ENCODE results near the gene KAT7.

KAT7 gene

DNA sequence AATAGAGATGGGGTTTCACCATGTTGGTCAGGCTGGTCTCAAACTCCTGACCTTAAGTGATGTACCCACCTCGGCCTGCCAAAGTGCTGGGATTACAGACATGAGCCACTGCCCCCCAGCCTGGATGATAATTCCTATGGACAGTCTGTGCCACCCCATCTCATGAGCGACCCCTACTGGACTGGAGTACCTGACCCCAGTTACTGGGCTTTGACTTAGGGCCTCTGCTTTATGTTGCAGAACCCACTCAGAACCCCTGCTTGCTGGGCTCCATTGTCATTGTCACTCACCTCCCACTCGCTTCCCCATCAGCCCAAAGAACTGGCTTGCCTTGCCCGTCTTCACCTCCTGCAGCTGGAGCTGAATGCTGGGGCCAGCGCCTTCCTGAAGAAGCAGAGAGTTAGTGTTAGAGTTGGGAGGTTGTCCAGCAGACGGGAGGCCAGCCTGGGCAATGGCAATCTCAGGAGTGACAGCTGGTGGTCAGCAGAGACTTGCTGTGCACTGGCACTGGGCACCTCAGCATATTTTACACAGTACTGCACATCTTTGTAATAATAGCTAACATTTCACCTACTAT lies 55.4 kb downstream of the KAT7 start:
- DNase-seq, result no peak

DNA sequence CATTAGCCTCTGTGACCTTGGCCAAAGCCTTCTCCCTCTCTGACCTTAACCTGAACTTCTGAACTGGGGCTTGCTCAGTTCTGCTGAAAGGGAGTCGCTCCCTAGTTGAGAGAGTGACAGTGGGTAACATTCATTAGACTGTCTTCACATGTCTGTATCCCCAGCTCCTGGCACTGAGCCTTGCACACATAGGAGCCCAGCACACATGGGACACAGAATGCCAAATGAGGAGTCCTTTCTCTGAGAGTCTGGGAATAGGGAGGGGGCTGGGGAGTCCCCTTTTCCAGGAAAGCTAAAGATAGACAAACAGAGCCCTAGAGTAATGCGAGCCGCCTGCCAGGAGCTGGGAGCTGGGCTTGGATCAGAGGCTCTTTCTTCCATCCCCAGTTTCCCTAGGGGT lies 56.8 kb downstream of the KAT7 start:
- no peak for DNase-seq

DNA sequence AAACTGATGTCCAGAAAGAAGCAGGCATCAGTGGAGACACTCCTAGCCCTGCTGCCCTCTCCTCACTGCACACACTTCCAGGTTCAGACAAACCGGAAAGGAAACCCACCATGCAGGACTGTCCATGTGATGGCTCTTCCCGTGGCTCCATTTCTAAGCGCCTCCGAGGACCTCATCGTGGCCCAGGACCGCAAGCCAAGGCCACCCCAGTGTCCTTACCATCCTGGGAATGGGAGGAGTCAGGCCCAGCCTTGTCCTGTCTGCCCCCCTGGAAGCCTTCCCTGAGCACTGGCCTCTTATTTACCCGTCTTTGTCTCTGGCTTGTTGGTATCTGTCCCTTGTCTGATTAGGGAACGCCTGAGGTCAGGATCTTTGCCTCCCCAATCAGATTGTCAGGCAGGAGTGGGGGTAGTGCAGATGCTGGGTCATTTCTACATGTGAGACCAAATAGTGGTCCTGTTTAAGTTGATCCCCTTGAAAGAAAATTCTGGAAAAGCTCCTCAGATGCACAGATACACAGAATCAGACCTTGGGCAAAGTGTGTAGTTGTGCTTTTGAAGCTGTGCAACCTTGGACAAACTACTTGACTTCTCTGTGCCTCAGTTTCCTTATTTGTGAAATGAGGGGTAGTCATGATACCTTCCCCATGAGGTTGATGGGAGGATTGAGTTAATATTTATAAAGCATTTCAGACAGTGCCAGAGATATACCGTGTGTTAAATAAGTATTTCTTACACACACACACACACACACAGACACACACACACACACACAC lies 58.6 kb downstream of the KAT7 start:
- no peak for DNase-seq

DNA sequence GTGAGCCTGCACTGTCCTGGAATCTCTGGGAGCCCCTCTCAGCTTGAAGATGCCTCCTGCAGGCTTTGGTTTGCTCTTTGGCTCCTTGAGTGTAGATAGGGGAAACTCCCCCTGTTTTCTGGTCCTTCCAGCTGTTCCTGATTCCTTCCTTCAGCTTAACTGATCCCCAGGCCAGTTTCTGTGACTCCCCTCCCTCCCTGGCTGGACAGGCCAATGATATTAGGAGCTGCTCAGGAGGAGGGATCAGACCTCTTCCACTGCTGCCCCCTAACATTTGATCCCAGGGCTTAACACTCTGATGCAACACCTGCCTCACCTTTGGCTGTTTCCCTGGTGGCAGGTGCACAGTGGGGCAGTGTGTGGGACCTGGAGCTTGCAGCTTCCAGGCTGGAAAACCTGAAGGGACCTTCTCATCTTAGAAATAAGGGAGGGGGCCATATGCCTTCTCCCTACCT lies 59.6 kb downstream of the KAT7 start, which contains the start of gene TAC4:
TAC4 (minus strand) TSS at position 51 of the 455 bp plus-strand sequence. CDS start 52 bp downstream, outside the sequence.
- DNase-seq, result no peak

DNA sequence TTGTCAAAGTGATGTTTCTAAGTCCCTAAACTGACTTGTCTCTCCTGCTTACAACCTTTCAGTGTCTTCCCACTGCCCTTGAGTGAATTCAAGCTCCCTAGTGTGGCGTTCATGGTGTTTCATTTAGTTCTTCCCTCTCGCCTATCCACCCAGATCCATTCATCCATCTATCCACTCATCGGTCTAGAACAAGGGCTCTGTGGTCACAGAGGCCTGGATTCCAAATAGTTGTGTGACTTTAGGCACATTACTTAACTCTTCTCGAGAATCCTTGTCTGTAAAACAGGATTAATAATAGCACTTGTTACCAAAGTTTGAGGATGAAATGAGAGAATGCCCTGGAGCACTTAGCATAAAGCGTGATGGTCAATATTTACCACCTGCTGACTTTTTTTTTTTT lies 60.3 kb downstream of the KAT7 start:
- no peak for DNase-seq

DNA sequence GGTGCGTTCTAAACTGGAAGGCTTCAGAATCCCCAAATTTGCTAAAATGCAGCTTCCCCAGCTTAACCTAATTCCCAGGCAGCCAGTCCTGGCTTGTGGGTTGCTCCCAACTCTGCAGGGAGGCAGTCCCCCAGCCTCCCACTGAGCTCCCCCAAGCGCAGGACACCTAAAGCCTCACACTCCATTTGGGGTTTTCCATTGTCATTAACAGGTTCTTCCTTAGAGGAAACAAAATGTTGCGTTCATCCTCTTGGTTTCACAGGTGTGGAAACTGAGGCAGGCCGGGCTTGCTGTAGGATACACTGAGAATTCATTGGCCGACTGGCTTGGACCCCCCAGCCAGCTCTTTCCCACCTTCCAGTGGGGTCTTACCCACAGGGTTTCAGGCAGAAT lies 61.7 kb downstream of the KAT7 start:
- no peak for DNase-seq

DNA sequence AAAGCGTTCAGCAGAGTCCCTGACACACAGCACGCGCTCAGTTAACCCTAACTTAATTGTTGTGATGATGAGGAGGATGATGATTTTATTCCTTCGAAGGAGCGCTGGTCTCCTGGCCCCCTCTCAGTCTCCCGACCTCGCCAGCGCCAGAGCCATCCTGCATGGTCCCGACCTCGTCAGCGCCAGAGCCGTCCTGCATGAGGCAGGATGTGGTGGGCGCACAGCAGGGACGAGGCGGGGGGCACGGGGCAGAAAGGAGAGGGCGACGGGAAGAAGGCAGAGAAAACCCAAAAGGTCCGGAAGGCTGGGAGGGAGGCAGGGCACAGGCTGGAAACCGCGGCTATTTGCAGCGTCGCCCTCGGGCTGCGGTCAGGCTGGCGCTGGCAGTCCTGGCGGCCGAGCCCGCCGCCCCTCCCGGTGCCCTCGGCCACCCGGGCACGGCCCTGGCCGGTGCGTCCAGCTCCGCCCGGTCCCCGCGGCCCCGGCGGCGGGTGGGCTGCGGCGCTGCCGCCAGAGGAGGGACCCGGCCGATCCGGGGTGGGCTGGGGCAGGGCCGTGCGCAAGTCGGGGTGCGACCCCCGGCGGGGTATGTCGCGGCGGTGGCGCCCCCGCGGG lies 62.4 kb downstream of the KAT7 start:
- DNase-seq, result no peak

DNA sequence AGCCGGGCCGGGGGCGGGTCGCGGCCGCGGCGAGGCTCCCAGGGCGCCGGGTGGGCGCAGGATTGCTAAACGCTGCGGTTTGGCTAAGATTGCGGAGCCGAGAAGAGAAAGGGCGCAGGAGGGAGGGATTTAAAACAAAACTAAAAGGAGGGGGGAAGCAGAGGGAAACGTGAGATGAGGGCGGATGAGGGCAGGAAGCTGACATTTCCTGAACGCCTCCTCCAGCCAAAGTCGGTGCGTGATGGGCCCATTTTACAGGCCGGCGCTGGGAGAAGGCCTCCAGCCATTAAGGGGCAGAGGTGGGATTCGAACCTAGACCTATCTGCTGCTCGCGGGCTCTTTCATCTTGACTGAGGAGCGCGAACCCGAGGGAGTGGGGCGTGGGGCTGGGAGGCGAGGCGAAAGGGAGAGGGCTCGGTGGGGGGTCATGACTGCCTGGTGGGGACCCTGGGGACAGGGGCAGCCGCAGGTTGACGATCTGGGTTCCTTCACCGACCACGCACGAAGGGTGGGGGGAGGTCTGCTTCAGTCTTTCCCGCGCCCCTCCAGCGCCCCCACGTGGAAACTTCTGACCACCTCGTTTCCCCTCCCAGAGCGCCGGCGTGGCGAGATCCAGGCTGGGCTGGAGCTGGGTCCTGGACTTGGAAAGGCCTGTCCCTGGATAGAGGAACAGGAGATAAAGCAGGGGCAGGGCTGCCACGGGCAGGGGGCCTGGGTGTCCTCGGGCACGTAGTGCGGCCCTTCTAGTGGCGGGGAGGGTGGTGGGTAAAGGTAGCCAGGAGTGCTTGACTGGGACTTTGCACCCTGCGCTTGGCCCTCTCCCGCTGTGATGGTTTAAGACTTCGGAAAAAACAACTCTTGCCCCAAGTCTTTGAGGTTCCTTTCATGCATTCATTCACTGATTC lies 63.2 kb downstream of the KAT7 start:
- peak; percentile 40 for DNase-seq

DNA sequence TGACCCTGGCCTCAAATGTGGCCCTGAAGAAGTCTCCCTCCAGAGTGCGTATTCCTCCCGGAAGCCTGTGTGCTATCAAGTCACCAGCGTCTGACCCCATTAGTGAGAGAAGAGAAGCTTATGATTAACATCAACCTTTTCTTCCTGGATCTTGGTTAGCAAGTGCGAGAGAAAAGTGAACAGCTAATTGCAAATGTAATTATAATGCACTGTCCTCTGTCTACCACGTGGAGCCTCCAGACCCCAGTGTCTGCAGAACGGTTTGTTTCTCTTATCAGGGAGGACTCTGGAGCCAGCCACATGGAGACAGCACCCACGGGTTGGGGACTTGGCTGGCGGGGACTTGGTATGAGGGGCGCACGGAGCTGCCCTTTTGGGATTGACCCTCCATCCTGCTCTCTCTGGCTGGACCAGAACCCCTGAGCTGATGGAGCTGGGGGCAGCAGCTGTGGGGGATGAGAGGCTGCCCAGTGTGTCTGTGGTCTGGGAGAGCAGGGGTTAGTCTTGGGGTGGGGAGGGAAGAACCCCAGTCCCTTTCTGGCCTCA lies 65.1 kb downstream of the KAT7 start:
- no peak for DNase-seq

DNA sequence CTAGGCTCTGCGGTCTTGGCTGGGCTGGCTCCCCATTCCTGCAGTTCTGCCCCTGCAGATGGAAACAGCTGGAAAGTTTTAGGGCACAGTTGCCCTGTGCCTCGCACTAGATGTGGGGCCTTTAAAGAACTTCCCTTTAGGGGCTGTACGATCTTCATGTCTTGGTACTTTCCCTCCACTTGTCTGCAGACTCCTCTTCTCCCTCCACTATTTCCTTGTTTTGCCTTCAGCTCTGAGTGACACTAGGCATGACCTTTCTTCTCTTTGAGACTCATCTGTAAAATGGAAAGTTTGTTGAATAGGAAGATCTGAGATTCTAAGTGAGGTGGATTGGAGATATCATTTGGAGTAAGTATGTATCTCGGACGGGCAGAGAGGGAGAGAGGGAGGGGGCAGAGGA lies 65.6 kb downstream of the KAT7 start:
- DNase-seq, result no peak

DNA sequence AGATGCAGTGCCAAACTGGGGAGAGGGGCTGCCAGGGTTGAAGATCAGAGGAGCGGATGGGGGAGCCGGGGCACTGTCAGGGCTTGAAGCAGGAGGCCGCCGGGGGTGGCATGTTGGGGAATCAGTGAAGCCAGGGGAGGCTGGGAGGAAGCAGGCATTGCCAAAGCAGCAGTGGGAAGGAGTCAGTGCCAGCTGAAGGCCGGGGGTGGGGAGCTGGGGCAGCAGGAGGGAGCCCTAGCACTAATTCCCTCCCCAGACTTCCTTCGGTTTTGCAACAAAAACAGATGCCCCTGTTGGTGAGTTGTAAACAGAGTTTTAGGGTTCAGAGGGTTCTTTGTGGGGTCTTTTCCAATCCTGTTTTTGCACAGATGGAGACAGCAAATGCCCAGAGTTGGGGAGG lies 70.3 kb downstream of the KAT7 start:
- DNase-seq, result no peak

DNA sequence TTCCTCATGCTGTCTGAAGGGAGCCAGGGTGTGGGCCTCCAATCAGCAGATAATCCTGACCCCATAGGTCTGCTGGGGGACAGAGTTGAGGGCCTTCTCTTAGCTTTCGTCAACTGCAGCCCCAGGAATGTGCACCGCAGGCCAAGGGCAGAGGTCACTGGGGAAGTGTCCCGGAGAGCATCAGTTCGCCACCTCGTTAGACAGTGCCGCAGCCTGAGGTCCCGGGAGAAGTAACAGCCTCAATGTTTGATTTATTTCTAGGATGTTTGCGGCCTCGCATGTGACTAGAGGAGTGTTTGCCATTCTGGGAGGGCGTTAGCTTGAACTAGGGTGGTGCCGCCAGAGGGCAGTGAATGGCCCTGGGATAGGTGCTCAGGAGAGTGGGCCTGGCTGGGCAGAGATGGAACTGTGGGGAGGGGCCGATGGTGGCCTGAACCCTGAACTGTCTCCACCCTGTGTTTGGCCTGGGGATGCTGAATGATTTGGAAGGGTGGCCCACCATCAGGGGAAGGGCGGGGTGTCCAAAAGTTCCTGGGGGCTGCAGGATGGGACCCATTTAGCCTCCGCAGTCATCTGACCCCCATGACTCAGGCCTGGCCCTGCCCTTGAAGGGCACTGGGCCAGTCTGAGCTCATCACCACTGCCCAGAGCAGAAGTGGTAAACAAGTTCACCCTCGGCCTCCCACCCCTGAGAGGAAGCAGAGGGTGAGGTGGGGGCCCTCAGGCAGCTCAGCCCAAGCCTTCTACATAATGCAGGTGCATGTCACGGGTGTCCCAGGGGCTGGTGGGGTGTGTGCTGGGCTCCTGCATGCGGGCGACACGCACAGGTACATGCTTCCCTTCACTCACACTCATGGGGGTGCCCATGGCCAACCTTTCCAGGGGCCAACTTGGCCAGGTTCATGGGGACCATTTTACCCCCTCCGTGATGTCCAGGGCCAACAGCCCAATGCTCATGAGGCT lies 71.8 kb downstream of the KAT7 start:
- no peak for DNase-seq

DNA sequence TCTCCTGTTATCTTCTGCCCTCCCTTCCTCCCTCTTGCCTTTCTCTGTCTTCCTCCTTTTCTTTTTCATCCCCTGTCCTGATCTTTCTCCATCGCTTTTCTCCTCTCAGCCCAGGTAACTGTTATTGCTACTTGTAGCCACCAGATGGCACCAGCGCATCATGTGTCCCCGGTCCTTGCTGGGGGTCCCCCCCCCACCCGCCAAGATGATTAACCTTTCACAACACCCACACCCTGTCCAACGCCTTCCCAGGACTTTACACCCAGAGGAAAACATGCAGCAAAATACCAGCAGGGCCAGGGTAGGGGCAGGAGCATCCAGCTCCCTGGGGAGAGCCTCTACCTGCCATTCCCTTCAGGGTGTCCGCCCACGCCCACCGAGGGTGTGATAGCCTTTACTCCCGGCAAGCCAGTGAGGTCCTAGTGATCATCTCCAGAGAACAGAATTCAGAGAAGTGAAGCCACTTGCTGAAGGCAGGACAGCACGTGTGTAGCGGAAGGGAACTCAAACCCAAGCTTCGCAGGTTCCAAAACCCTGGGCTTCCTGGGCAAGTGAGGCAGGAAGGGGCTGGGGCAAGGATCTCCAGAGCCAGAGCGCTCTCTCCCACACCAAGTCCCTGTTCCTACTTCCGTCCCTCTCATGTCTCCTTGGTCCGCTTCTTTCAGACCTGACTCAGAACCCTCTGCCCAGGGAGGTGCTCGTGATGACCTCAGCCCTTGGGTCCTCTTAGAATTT lies 72.8 kb downstream of the KAT7 start:
- DNase-seq, result peak; percentile 66

DNA sequence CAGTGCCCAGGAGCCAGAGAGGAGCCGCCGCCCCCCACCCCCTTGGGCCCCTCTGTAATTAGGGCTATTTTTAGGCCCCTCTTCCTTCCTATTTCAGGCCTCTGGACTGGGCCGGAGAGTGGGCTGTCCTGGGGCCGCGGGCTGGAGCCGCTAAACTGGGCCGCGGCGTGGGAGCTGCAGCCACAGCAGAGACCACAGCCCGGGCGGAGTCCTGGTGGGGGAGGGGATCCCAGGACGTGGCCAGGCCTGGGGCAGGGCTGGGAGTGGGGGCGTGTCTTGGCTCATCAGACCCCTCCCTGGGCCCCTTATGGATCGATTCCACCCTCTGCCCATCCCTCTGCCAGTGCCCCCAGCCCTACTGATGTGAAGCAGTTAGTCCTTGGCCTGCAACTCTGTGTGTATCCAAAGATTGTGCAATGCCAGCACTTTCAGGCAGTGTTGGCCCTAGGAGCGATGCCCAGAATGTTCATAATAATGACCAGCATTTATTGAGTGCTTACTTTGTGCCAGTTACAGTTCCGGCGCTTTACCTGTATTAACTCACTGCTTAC lies 74.4 kb downstream of the KAT7 start:
- no peak for DNase-seq

DNA sequence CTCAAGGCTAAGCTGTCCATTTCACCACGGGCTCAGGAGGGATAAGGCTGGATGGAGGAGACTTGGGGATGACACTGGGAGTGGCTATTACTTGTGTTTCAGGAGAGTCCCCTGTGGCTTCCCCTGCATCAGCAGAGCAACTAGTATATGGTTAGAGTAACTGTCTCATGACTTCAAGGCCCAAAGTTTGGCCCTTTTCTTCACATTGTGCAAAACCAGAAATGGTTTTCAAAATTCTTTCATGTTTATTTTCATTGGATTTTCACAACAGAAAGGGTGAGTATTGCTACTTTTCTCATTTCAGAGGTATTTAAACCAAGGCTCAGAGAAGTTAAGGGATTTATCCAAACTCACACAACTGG lies 77.5 kb downstream of the KAT7 start:
- no peak for DNase-seq

DNA sequence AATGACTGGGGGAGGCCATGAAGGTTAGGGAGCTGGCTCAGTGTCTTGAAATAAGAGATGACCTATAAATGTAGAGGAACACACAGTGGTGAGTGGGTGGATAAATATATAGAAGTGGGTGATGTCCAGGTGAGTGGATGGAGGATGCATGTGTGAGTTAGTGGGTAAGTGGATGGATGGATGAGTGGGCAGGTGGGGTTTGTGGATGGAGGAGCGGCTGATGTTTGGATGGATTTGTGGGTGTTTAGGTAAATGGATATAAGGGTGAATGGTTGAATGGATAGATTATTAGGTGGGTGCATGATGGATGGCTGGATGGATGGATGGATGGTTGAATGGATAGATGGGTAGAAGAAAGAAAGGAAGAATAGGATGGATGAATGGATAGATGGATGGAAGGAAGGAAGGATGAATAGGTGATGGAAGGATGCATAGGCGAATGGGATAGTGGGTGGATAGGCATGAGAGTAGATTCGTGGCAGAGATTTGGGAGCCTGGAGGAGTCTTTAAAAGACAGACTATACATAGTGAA lies 78.5 kb downstream of the KAT7 start:
- no peak for DNase-seq

DNA sequence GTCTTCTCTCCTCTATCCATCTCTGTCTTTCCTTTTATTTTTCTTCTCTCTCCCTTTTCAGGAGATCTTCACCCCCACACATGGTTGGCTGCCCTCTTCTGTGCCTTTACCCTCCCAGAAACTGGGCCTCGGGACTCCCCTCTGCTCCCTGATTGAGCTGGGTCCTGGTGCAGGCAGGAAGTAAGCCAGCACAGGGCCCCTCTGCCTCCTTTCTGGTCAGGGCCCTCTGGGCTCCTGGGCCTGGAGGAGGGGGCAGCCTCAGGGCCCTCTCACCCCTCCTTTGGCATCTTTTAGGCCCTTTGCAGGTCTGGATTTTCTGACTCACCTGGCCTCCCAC lies 80.5 kb downstream of the KAT7 start:
- DNase-seq, result no peak

DNA sequence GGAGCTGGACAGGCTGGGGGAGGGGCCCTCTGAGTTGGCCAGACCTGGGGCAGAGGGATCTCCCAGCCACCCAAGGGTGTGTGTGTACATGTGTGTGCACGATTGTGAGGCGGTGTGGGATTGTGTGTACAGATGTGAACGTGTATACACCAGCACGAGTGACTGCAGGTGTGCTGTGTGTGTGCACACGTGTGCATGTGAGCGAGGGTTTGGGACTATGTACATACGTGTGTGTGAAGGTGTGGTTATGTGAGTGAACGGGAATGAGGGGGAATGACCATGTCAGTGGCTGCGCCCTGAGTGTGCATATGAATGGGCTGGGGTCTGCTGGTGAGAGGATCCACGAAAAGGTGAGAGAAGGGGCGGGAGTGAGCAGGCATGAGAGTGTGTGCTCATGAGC lies 81.8 kb downstream of the KAT7 start:
- no peak for DNase-seq

DNA sequence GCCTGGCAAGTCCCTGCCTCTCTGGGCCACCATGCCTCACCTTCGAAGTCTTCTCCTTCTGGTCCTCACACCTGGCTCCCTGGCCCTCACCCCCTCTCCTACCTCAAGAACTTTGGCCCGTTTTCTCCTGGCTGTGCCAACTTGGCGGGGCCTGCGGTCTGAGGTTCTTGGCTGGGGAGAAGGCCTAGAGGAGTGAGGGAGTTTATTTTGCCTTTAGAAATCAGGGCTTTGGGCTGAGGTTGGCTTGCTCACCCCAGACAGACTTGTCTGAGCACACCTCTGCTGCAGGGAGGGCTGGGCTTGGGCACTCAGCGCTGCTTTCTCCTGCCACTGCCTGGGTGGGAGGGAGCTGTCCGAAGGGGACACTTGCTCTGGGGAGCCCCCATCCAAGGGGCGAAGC lies 82.7 kb downstream of the KAT7 start:
- no peak for DNase-seq

DNA sequence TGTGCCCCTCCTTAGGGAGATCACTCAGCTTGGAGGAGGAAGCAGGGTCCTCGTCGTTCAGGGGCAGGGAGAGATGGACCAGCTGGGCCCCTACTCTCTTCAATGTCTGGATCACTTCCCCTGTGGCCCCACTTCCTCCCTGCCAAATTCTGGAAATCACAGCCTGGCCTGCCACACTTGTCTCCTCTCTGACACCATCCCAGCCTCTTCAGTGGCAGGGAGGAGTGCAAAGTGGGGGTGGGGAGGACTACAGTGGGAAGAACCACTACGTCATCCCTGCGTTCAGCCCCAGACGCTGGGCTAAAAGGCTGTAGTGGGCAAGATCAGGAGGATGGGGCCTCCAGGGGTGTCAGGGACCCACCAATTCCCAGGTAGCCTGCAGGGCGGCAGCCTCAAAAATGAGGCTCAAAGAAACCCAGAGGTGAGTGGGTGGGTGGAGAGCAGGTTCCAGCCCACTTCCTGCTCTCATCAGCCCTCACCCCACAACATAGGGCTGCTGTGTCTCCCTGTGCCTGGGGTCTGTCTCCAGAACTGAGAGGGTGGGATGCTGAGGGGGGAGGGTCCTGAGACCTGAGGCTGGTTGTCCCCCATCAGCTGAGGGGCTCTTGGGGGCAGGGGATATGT lies 84.4 kb downstream of the KAT7 start:
- DNase-seq, result no peak
